Activated CD8-positive, alpha-beta T cell treated with anti-CD3 and anti-CD28 coated beads, Interleukin-2, amount 10 ng/mL, durations not matched to agents 7 days and 5 days (primary cell): ENCODE data around the gene INKA1. TPM values are rescaled to one million over a fixed set of nuclear protein-coding genes. Genes with fewer than 3 reads are reported as not detected.

Experiments used
- ATAC-seq: fragments of 150-1000 bp; cut with Tn5 transposase; one replicate; pipeline ENCODE4 v1.10.0; 2021; ENCODE audit warnings: moderate library complexity
- CTCF ChIA-PET: fragments of 350-600 bp; sonication (Branson Sonifier 250); formaldehyde crosslinking; loops from one replicate; lab custom pipeline; 2021; ENCODE audit warnings: antibody characterized with exemption; lab: Charles Lee
- POLR2A ChIA-PET: fragments of 350-600 bp; sonication (Branson Sonifier 250); formaldehyde crosslinking; loops from one replicate; lab custom pipeline; 2021; ENCODE audit warnings: antibody characterized with exemption; lab: Charles Lee
- DNase-seq: peaks from one replicate; pipeline ENCODE4 v3.0.0-alpha.2; 2020
- H3K27ac Mint-ChIP-seq: one replicate; pipeline ENCODE4 v1.8.0; 2021; ENCODE audit warnings: mild to moderate bottlenecking, mixed read lengths
- H3K27me3 Mint-ChIP-seq: one replicate; pipeline ENCODE4 v1.8.0; 2021; ENCODE audit warnings: low read depth, mixed read lengths
- H3K36me3 Mint-ChIP-seq: one replicate; pipeline ENCODE4 v1.8.0; 2021; ENCODE audit warnings: low read depth, mixed read lengths
- H3K4me1 Mint-ChIP-seq: one replicate; pipeline ENCODE4 v1.8.0; 2021; ENCODE audit warnings: low read depth, mixed read lengths
- H3K4me3 Mint-ChIP-seq: one replicate; pipeline ENCODE4 v1.8.0; 2021; ENCODE audit warnings: mild to moderate bottlenecking, mixed read lengths
- H3K9me3 Mint-ChIP-seq: one replicate; pipeline ENCODE4 v1.8.0; 2022; ENCODE audit warnings: mixed read lengths; ENCODE audit not compliant: insufficient read depth
- total RNA-seq, 2 experiments: library from RNA; stranded (reverse); gene quantifications; one replicate each; pipeline ENCODE4 v1.2.3, GENCODE V29; 2021

Gene INKA1
- total RNA-seq, 2 experiments from 2014 or later: 1.3 to 2.2 TPM

- Mint-ChIP-seq H3K4me1 (peaks cover 15% of the 10 kb centered on the region), H3K4me3 (no peak within 1 kb of the TSS), H3K27ac (no peak within 1 kb of the TSS), H3K9me3 (no peaks in the 10 kb centered on the region), H3K27me3 (peaks cover 16% of the 10 kb centered on the region), H3K36me3 (no peaks in the 10 kb centered on the region)
- ChIA-PET POLR2A (interaction anchor here (1.2 kb wide), 1 partner anchor 13 kb away, joined by 5 read pairs; the partner anchor contains the start of gene IP6K1), CTCF (interaction anchor here (0.8 to 16.3 kb wide), 4 partner anchors 14 to 106 kb away, joined by 3 to 305 read pairs (median 4); partner anchors contain the start of gene UBA7)
- ATAC-seq (no peak), DNase-seq (no peak)
Measured at GRCh38 chr3:49799761-49800160, 3.3 kb upstream of the INKA1 start, which contains the start of gene CDHR4. Gene CDHR4, minus strand, starts transcription at chr3:49799873. Its CDS starts 61 bp downstream, at chr3:49799812.

GRCh38 chr3:49801160-49801559 lies 1.9 kb upstream of the INKA1 start:
- Mint-ChIP-seq H3K27me3 (peaks cover 16% of the 10 kb centered on the region), H3K4me1 (peaks cover 29% of the 10 kb centered on the region), H3K36me3 (peaks cover 8% of the 10 kb centered on the region), H3K4me3 (no peak overlapping the region), H3K27ac (no peak overlapping the region), H3K9me3 (no peaks in the 10 kb centered on the region)
- ATAC-seq (no peak), DNase-seq (no peak)
- CTCF ChIA-PET: interaction anchor here (1.4 to 16.3 kb wide), 7 partner anchors 10 to 100 kb away, joined by 5 to 305 read pairs (median 14); partner anchors contain the start of genes IP6K1 and TRAIP
- POLR2A ChIA-PET: interaction anchor here (1.1 kb wide), 1 partner anchor 38 kb away, joined by 3 read pairs; no protein-coding TSS in a partner anchor

- Mint-ChIP-seq H3K4me1 (peaks cover 53% of the 10 kb centered on the region), H3K4me3 (peak overlapping the region; percentile 83), H3K9me3 (no peaks in the 10 kb centered on the region), H3K36me3 (peaks cover 18% of the 10 kb centered on the region), H3K27me3 (peaks cover 16% of the 10 kb centered on the region), H3K27ac (peak overlapping the region; percentile 54)
- ChIA-PET CTCF (interaction anchor here (0.8 to 16.3 kb wide), 20 partner anchors 9 to 287 kb away, joined by 3 to 305 read pairs (median 7); partner anchors contain the start of genes IP6K1, TRAIP and UBA7), POLR2A (interaction anchor here (0.9 to 4.2 kb wide), 4 partner anchors 9 to 114 kb away, joined by 3 to 23 read pairs (median 10); partner anchors contain the start of genes IP6K1, MST1, RNF123 and UBA7)
- ATAC-seq (peak; percentile 26), DNase-seq (peak; percentile 52)
Measured at GRCh38 chr3:49803465-49804140, 542 bp downstream of the INKA1 start.

GRCh38 chr3:49804141-49805041 lies 1.3 kb downstream of the INKA1 start:
- CTCF ChIA-PET: interaction anchor here (0.7 to 16.3 kb wide), 12 partner anchors 8 to 355 kb away, joined by 3 to 305 read pairs (median 10); partner anchors contain the start of genes AMIGO3, IP6K1 and UBA7
- peaks cover 16% of the 10 kb centered on the region for H3K27me3 Mint-ChIP-seq
- peaks cover 21% of the 10 kb centered on the region for H3K36me3 Mint-ChIP-seq
- peak overlapping the region; percentile 83 for H3K4me3 Mint-ChIP-seq
- peak overlapping the region; percentile 77 for H3K27ac Mint-ChIP-seq
- POLR2A ChIA-PET: interaction anchor here (1.1 to 4.2 kb wide), 4 partner anchors 8 to 115 kb away, joined by 3 to 23 read pairs (median 10); partner anchors contain the start of genes IP6K1, MST1, RNF123 and UBA7
- no peaks in the 10 kb centered on the region for H3K9me3 Mint-ChIP-seq
- ATAC-seq (no peak), DNase-seq (no peak)
- peaks cover 57% of the 10 kb centered on the region for H3K4me1 Mint-ChIP-seq

- H3K4me3 Mint-ChIP-seq: no peak overlapping the region
- CTCF ChIA-PET: interaction anchor here (0.7 to 16.3 kb wide), 6 partner anchors 7 to 356 kb away, joined by 4 to 305 read pairs (median 12); partner anchors contain the start of genes AMIGO3 and UBA7
- peak overlapping the region; percentile 77 for H3K27ac Mint-ChIP-seq
- POLR2A ChIA-PET: interaction anchor here (1.1 to 4.2 kb wide), 2 partner anchors 8 to 19 kb away, joined by 3 to 23 read pairs; partner anchors contain the start of gene IP6K1
- peaks cover 14% of the 10 kb centered on the region for H3K27me3 Mint-ChIP-seq
- peaks cover 31% of the 10 kb centered on the region for H3K36me3 Mint-ChIP-seq
- ATAC-seq: no peak
- no peak for DNase-seq
- H3K4me1 Mint-ChIP-seq: peaks cover 60% of the 10 kb centered on the region
- no peaks in the 10 kb centered on the region for H3K9me3 Mint-ChIP-seq
Measured at GRCh38 chr3:49805367-49805782, 2.3 kb downstream of the INKA1 start.

- no peak for ATAC-seq
- no peaks in the 10 kb centered on the region for H3K9me3 Mint-ChIP-seq
- CTCF ChIA-PET: interaction anchor here (1.7 to 16.3 kb wide), 3 partner anchors 7 to 87 kb away, joined by 4 to 305 read pairs (median 39); partner anchors contain the start of genes AMIGO3 and UBA7
- H3K27me3 Mint-ChIP-seq: peaks cover 12% of the 10 kb centered on the region
- peak overlapping the region; percentile 25 for H3K4me3 Mint-ChIP-seq
- peak; percentile 67 for DNase-seq
- H3K36me3 Mint-ChIP-seq: peaks cover 36% of the 10 kb centered on the region
- POLR2A ChIA-PET: interaction anchor here (0.5 to 4.2 kb wide), 2 partner anchors 10 to 20 kb away, joined by 3 to 23 read pairs; partner anchors contain the start of gene IP6K1
- H3K4me1 Mint-ChIP-seq: peaks cover 64% of the 10 kb centered on the region
- H3K27ac Mint-ChIP-seq: peak overlapping the region; percentile 77
Measured at GRCh38 chr3:49805897-49806701, 3.0 kb downstream of the INKA1 start.

- H3K27me3 Mint-ChIP-seq: peaks cover 4% of the 10 kb centered on the region
- peak overlapping the region; percentile 38 for H3K4me3 Mint-ChIP-seq
- no peak for ATAC-seq
- peak overlapping the region; percentile 77 for H3K27ac Mint-ChIP-seq
- DNase-seq: no peak
- H3K9me3 Mint-ChIP-seq: no peaks in the 10 kb centered on the region
- ChIA-PET POLR2A (interaction anchor here (0.5 to 4.2 kb wide), 2 partner anchors 10 to 20 kb away, joined by 3 to 23 read pairs; partner anchors contain the start of gene IP6K1), CTCF (interaction anchor here (0.8 to 16.3 kb wide), 2 partner anchors 29 to 134 kb away, joined by 3 to 305 read pairs; no protein-coding TSS in a partner anchor)
- H3K36me3 Mint-ChIP-seq: peaks cover 44% of the 10 kb centered on the region
- H3K4me1 Mint-ChIP-seq: peaks cover 70% of the 10 kb centered on the region
Measured at GRCh38 chr3:49806850-49807249, 3.8 kb downstream of the INKA1 start.

GRCh38 chr3:49807431-49808114 lies 4.5 kb downstream of the INKA1 start:
- POLR2A ChIA-PET: no interaction called here
- Mint-ChIP-seq H3K4me1 (peaks cover 72% of the 10 kb centered on the region), H3K27ac (peak overlapping the region; percentile 77), H3K4me3 (no peak overlapping the region), H3K9me3 (no peaks in the 10 kb centered on the region), H3K27me3 (no peaks in the 10 kb centered on the region), H3K36me3 (peaks cover 49% of the 10 kb centered on the region)
- ATAC-seq (no peak), DNase-seq (no peak)
- CTCF ChIA-PET: interaction anchor here (0.8 to 16.3 kb wide), 3 partner anchors 29 to 135 kb away, joined by 3 to 305 read pairs (median 3); no protein-coding TSS in a partner anchor

GRCh38 chr3:49812916-49813496 lies 9.9 kb downstream of the INKA1 start:
- ATAC-seq (no peak), DNase-seq (no peak)
- Mint-ChIP-seq H3K4me1 (peaks cover 41% of the 10 kb centered on the region), H3K4me3 (peak overlapping the region; percentile 97), H3K36me3 (peaks cover 44% of the 10 kb centered on the region), H3K27ac (peak overlapping the region; percentile 98), H3K9me3 (no peaks in the 10 kb centered on the region), H3K27me3 (no peaks in the 10 kb centered on the region)
- ChIA-PET POLR2A (interaction anchor here (0.6 to 2.9 kb wide), 7 partner anchors 8 to 537 kb away, joined by 3 to 18 read pairs (median 3); partner anchors contain the start of genes CYB561D2, INKA1, IP6K1 and NPRL2), CTCF (interaction anchor here (0.8 to 16.3 kb wide), 9 partner anchors 9 to 273 kb away, joined by 3 to 305 read pairs (median 3); partner anchors contain the start of genes AMIGO3, CDHR4, INKA1 and IP6K1)
